Cardiac muscle cell (in vitro differentiated cells and primary cell): Measurements from ENCODE around the gene CFD. TPM values are rescaled to one million over a fixed set of nuclear protein-coding genes. Genes with fewer than 3 reads are reported as not detected.

Experiments
- DNase-seq, 2 donors: peaks; one replicate each; pipeline versions ENCODE4 v3.0.0 to v3.0.0-alpha.2; 2010 to 2017; ENCODE audit warnings: low read depth in 1 of 2, low spot score in 1 of 2
- H3K27ac ChIP-seq: fragments of 200-600 bp; sonication (generic); 2 replicates; pipeline ENCODE4 v1.5.1; 2016
- H3K27me3 ChIP-seq: fragments of 200-600 bp; sonication (generic); 2 replicates; pipeline ENCODE4 v1.6.0; 2016; ENCODE audit warnings: control low read depth
- H3K36me3 ChIP-seq: fragments of 200-600 bp; sonication (generic); 2 replicates; pipeline ENCODE4 v1.5.1; 2016; ENCODE audit warnings: control low read depth
- H3K4me1 ChIP-seq: fragments of 200-600 bp; sonication (generic); 2 replicates; pipeline ENCODE4 v1.8.1; 2017; ENCODE audit warnings: low read depth, mild to moderate bottlenecking, mixed run types
- H3K4me3 ChIP-seq: fragments of 200-600 bp; sonication (generic); 2 replicates; pipeline ENCODE4 v1.5.1; 2016; ENCODE audit warnings: mild to moderate bottlenecking
- H3K9me3 ChIP-seq: fragments of 200-600 bp; sonication (generic); 2 replicates; pipeline ENCODE4 v1.5.1; 2017; ENCODE audit warnings: low read depth, mild to moderate bottlenecking, control low read depth
- CTCF ChIP-seq: IDR thresholded peaks from 2 replicates; pipeline ENCODE4 v1.5.1; 2012; ENCODE audit warnings: low read depth, mild to moderate bottlenecking, low read length
- polyA plus RNA-seq: library from polyadenylated mRNA; unstranded; fragments of >200 nt; fragmentation: Nextera tagmentation; extraction: Ambion mirVana; gene quantifications from 2 replicates; pipeline ENCODE4 v1.2.1, GENCODE V29; 2016
- total RNA-seq: library from RNA; depleted of rRNA; stranded (reverse); fragments of >200 nt; gene quantifications from 2 replicates; pipeline ENCODE4 v1.2.3, GENCODE V29; 2016

The CFD gene
- total and polyA plus RNA-seq, 2 experiments from 2014 or later: 2.9 to 3.1 TPM

GRCh38 chr19:823565-824121 is 35.8 kb upstream of the CFD start:
- no peak for TF ChIP-seq CTCF
- no peak overlapping the region for H3K4me3 ChIP-seq
- H3K27me3 ChIP-seq: no peaks in the 10 kb centered on the region
- no peak overlapping the region for H3K27ac ChIP-seq
- no peaks in the 10 kb centered on the region for H3K36me3 ChIP-seq
- H3K4me1 ChIP-seq: no peaks in the 10 kb centered on the region
- no peaks in the 10 kb centered on the region for H3K9me3 ChIP-seq
- DNase-seq: peak in 1 of 2 donors; percentile 55

GRCh38 chr19:824885-825284 is 34.6 kb upstream of the CFD start:
- no peaks in the 10 kb centered on the region for H3K9me3 ChIP-seq
- no peak overlapping the region for H3K27ac ChIP-seq
- no peaks in the 10 kb centered on the region for H3K36me3 ChIP-seq
- no peak overlapping the region for H3K4me3 ChIP-seq
- DNase-seq: no peak
- no peaks in the 10 kb centered on the region for H3K4me1 ChIP-seq
- H3K27me3 ChIP-seq: no peaks in the 10 kb centered on the region
- TF ChIP-seq CTCF: no peak

GRCh38 chr19:825897-826644 is 33.4 kb upstream of the CFD start:
- Histone ChIP-seq H3K4me1 (no peaks in the 10 kb centered on the region), H3K27ac (no peak overlapping the region), H3K9me3 (no peaks in the 10 kb centered on the region), H3K27me3 (no peaks in the 10 kb centered on the region), H3K4me3 (no peak overlapping the region), H3K36me3 (no peaks in the 10 kb centered on the region)
- no peak for DNase-seq
- no peak for TF ChIP-seq CTCF

- no peak for TF ChIP-seq CTCF
These were observed 32.2 kb upstream of the CFD start for GRCh38 chr19:827314-827709.

GRCh38 chr19:827710-828321 is 31.6 kb upstream of the CFD start, which contains the start of gene AZU1:
Gene AZU1 (plus strand): TSS chr19:827837. CDS start chr19:827847, 10 bp downstream.
- no peak within 1 kb of the TSS for H3K4me3 ChIP-seq
- H3K36me3 ChIP-seq: no peaks in the 10 kb centered on the region
- H3K9me3 ChIP-seq: no peaks in the 10 kb centered on the region
- no peaks in the 10 kb centered on the region for H3K27me3 ChIP-seq
- no peak for TF ChIP-seq CTCF
- H3K27ac ChIP-seq: no peak within 1 kb of the TSS
- DNase-seq: no peak
- H3K4me1 ChIP-seq: no peaks in the 10 kb centered on the region

More at GRCh38 chr19:827314-827709, 32.2 kb upstream of the CFD start:
- H3K36me3 ChIP-seq: no peaks in the 10 kb centered on the region
- DNase-seq: no peak
- no peak overlapping the region for H3K27ac ChIP-seq
- H3K27me3 ChIP-seq: no peaks in the 10 kb centered on the region
- H3K9me3 ChIP-seq: no peaks in the 10 kb centered on the region
- H3K4me3 ChIP-seq: no peak overlapping the region
- no peaks in the 10 kb centered on the region for H3K4me1 ChIP-seq
